Measurements from ENCODE around the gene MAMSTR.

GRCh38 chr19:48741129-48741999, 21.8 kb upstream of the MAMSTR start:
- TF ChIP-seq CTCF (conservative IDR thresholded peaks at IDR 0.05; ENCODE audit: low read depth, low read length) (no peak), EZH2phosphoT487 (IDR thresholded peaks at IDR 0.05; ENCODE audit: borderline replicate concordance, low read length) (no peak)

Measured in PC-3 (cell line).